NCI-H187 (cell line): ENCODE results near the gene CDC45.

Experiments
- DNase-seq, 2 experiments: peaks; one replicate each; lab custom pipeline; 2025; lab: John Stamatoyannopoulos, UW

The CDC45 gene

GRCh38 chr22:19516378-19517170 lies 36.9 kb downstream of the CDC45 start:
- no peak for DNase-seq

GRCh38 chr22:19517171-19517500 lies 37.4 kb downstream of the CDC45 start:
- DNase-seq = no peak

GRCh38 chr22:19517919-19518611 lies 38.3 kb downstream of the CDC45 start:
- DNase-seq = no peak

- DNase-seq = no peak
These were observed 38.9 kb downstream of the CDC45 start for GRCh38 chr22:19518635-19519034.

GRCh38 chr22:19519041-19519926 lies 39.6 kb downstream of the CDC45 start:
- no peak for DNase-seq

GRCh38 chr22:19520007-19520406 lies 40.3 kb downstream of the CDC45 start:
- no peak for DNase-seq

- DNase-seq = no peak
These were observed 41.0 kb downstream of the CDC45 start for GRCh38 chr22:19520566-19521305.

- DNase-seq = no peak
These were observed 42.6 kb downstream of the CDC45 start for GRCh38 chr22:19522190-19522880.

- DNase-seq = no peak
These were observed 43.1 kb downstream of the CDC45 start for GRCh38 chr22:19522881-19523239.

- no peak for DNase-seq
These were observed 43.8 kb downstream of the CDC45 start for GRCh38 chr22:19523240-19524169.

- DNase-seq = no peak
These were observed 44.7 kb downstream of the CDC45 start, which contains the start of gene CLDN5 for GRCh38 chr22:19524170-19525115. Gene CLDN5, minus strand, starts transcription at chr22:19524410. Its CDS starts 155 bp downstream, at chr22:19524255.

GRCh38 chr22:19525116-19525660 lies 45.5 kb downstream of the CDC45 start:
- DNase-seq = no peak

GRCh38 chr22:19525666-19526065 lies 45.9 kb downstream of the CDC45 start:
- no peak for DNase-seq

- DNase-seq = no peak
These were observed 46.5 kb downstream of the CDC45 start for GRCh38 chr22:19526076-19526701.

GRCh38 chr22:19526702-19527111 lies 47.0 kb downstream of the CDC45 start:
- DNase-seq = no peak

- DNase-seq = no peak
These were observed 47.6 kb downstream of the CDC45 start for GRCh38 chr22:19527321-19527721.

GRCh38 chr22:19527861-19528417 lies 48.2 kb downstream of the CDC45 start:
- no peak for DNase-seq

GRCh38 chr22:19529811-19530210 lies 50.1 kb downstream of the CDC45 start:
- no peak for DNase-seq
